ENCODE results near the gene MYDGF. TPM values are rescaled to one million over a fixed set of nuclear protein-coding genes. Genes with fewer than 3 reads are reported as not detected.
"Not testable (repeated sequence)": the region's sequence is repeated elsewhere in the genome, so short reads cannot be mapped to it uniquely, and the experiment has no call there.

Gene MYDGF
- total RNA-seq, 1 experiment from 2014 or later = 81.2 TPM

DNA sequence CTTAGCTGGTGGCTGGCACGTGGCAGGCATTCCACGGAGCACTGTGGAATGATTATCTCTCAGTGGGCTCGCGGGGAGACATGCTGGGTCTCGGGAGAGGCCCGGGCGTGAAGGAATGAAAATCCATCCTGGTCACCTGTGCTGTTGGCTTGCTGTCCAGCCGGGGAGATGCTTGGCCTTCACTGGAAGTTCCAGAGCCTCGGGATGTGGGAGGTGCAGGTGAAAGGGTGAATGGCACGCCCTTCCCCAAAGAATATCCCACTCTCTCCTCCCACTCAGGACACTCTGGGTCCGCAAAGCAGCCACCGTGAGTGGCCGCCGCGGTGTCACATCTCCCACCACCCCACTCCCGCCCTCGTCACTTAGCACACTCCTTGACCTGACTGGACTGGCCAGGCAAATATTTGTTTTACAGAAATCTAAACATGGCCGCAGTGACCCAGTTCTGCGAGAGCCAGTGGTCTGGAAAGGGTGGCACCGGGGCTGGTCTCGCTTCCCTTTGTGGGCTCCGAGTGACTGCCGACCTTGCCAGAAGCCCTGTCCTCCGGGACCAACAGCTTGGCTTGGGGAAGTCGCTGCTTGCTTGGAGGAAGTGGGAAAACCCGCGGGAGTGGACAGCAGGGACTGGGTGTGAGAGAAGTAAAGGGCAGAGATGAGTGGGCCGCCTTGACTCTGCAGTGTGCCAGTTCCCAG, 45.5 kb upstream of the MYDGF start:
- H3K9me3 Mint-ChIP-seq (ENCODE audit: low read depth, unreplicated experiment) = no peaks in the 10 kb centered on the region
- H3K36me3 Mint-ChIP-seq (ENCODE audit: insufficient read depth, unreplicated experiment) = peaks cover 55% of the 10 kb centered on the region
- peaks cover 11% of the 10 kb centered on the region for H3K4me1 Mint-ChIP-seq (ENCODE audit: low read depth, unreplicated experiment)
- no peak for DNase-seq
- BruUV-seq (replicated peaks) = no TSS peak
- no peak overlapping the region for H3K27ac Mint-ChIP-seq (ENCODE audit: unreplicated experiment)
- no peaks in the 10 kb centered on the region for H3K27me3 Mint-ChIP-seq (ENCODE audit: unreplicated experiment)
- H3K4me3 Mint-ChIP-seq (ENCODE audit: low read depth, unreplicated experiment) = no peak overlapping the region
- CTCF ChIA-PET = no interaction called here
- TF ChIP-seq, protein P1, sequence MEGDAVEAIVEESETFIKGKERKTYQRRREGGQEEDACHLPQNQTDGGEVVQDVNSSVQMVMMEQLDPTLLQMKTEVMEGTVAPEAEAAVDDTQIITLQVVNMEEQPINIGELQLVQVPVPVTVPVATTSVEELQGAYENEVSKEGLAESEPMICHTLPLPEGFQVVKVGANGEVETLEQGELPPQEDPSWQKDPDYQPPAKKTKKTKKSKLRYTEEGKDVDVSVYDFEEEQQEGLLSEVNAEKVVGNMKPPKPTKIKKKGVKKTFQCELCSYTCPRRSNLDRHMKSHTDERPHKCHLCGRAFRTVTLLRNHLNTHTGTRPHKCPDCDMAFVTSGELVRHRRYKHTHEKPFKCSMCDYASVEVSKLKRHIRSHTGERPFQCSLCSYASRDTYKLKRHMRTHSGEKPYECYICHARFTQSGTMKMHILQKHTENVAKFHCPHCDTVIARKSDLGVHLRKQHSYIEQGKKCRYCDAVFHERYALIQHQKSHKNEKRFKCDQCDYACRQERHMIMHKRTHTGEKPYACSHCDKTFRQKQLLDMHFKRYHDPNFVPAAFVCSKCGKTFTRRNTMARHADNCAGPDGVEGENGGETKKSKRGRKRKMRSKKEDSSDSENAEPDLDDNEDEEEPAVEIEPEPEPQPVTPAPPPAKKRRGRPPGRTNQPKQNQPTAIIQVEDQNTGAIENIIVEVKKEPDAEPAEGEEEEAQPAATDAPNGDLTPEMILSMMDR (IDR thresholded peaks at IDR 0.05; ENCODE audit: unreplicated experiment) = no peak
- intact Hi-C loops (cut with micrococcal nuclease; ENCODE audit: unreplicated experiment) = no loop called here

DNA sequence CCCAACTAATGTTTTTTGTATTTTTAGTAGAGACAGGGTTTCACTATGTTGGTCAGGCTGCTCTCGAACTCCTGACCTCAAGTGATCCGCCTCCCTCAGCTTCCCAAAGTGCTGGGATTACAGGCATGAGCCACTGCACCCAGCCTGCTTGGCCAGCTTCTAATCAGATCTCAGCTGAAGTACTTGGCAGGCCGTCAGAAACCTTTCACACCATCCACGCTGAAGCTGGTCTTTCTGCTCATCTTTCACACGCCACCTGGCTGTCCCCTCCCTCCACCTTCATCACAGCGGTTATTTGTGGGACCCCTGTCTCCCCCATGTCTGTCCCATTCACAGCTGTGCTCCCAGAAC, 45.0 kb upstream of the MYDGF start:
- Mint-ChIP-seq H3K27ac (ENCODE audit: unreplicated experiment) (peak overlapping the region; percentile 61), H3K4me1 (ENCODE audit: low read depth, unreplicated experiment) (peaks cover 11% of the 10 kb centered on the region), H3K36me3 (ENCODE audit: insufficient read depth, unreplicated experiment) (peaks cover 55% of the 10 kb centered on the region)
- CTCF ChIA-PET; intact Hi-C loops (cut with micrococcal nuclease; ENCODE audit: unreplicated experiment); BruUV-seq (replicated peaks); DNase-seq; H3K4me3 Mint-ChIP-seq (ENCODE audit: low read depth, unreplicated experiment); H3K9me3 Mint-ChIP-seq (ENCODE audit: low read depth, unreplicated experiment); H3K27me3 Mint-ChIP-seq (ENCODE audit: unreplicated experiment): not testable (repeated sequence)

DNA sequence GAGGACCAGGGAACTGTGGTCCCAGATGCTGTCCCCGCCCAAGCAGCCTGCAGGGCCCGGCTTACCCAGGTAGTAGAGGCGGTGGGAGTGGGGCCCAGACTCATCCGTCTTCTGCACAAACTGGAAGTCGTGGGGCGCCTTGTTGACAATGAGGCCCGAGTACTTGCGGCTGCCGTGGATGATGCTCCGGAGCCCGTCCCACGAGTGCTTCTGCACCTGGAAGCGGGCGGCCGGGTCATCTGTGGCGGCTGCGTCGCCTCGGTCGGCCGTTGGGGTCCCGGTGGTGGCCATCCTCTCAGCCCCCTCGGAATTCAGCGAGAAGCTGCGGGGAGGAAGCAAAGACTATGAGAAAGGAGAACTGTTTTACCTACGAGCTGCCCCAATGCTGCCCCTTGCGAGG, 43.9 kb upstream of the MYDGF start:
- no peak overlapping the region for H3K4me3 Mint-ChIP-seq (ENCODE audit: low read depth, unreplicated experiment)
- intact Hi-C loops (cut with micrococcal nuclease; ENCODE audit: unreplicated experiment) = no loop called here
- peaks cover 11% of the 10 kb centered on the region for H3K4me1 Mint-ChIP-seq (ENCODE audit: low read depth, unreplicated experiment)
- peak overlapping the region; percentile 61 for H3K27ac Mint-ChIP-seq (ENCODE audit: unreplicated experiment)
- DNase-seq = no peak
- CTCF ChIA-PET = interaction anchor here (0.6 kb wide), 1 partner anchor 882 kb away, joined by 3 read pairs; no protein-coding TSS in a partner anchor
- BruUV-seq (replicated peaks) = no TSS peak
- H3K9me3 Mint-ChIP-seq (ENCODE audit: low read depth, unreplicated experiment) = no peaks in the 10 kb centered on the region
- TF ChIP-seq, protein P1 (IDR thresholded peaks at IDR 0.05; ENCODE audit: unreplicated experiment) = no peak
- H3K27me3 Mint-ChIP-seq (ENCODE audit: unreplicated experiment) = no peaks in the 10 kb centered on the region
- peaks cover 60% of the 10 kb centered on the region for H3K36me3 Mint-ChIP-seq (ENCODE audit: insufficient read depth, unreplicated experiment)

DNA sequence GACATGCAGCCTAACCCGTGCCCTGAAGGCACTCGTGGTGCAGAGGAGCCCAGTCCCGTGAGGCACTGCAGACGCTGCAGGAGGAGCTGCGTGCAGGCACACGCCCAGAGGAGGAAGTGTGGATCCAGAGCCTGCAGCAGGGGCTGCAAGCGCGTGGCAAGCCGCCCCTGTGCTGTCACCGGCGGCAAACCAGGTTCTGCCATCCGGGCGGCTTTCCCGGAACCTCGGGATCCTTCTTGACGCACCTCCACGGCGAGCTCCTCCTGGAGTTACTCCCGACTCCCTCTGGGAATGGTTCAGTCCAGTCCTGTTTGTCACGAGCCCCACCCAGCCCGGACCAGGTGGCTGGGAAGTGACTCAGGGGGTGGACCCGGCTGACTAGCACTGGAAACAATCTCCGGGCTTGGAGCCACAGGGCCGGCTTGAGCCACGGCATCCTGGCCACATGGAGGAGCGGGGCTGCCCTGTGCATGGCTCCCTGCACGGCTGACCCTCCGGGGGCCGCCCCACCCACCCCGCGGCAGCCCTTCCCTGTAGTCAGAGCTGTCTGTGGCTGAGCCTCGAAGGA, 43.3 kb upstream of the MYDGF start:
- Mint-ChIP-seq H3K27ac (ENCODE audit: unreplicated experiment) (peak overlapping the region; percentile 39), H3K27me3 (ENCODE audit: unreplicated experiment) (no peaks in the 10 kb centered on the region), H3K9me3 (ENCODE audit: low read depth, unreplicated experiment) (no peaks in the 10 kb centered on the region), H3K4me3 (ENCODE audit: low read depth, unreplicated experiment) (no peak overlapping the region), H3K4me1 (ENCODE audit: low read depth, unreplicated experiment) (peaks cover 11% of the 10 kb centered on the region), H3K36me3 (ENCODE audit: insufficient read depth, unreplicated experiment) (peaks cover 62% of the 10 kb centered on the region)
- CTCF ChIA-PET = interaction anchor here (0.6 kb wide), 2 partner anchors 829 to 882 kb away, joined by 3 read pairs; no protein-coding TSS in a partner anchor
- DNase-seq = peak; percentile 83
- no TSS peak for BruUV-seq (replicated peaks)
- TF ChIP-seq, protein P1 (IDR thresholded peaks at IDR 0.05; ENCODE audit: unreplicated experiment) = no peak
- intact Hi-C loops (cut with micrococcal nuclease; ENCODE audit: unreplicated experiment) = no loop called here

DNA sequence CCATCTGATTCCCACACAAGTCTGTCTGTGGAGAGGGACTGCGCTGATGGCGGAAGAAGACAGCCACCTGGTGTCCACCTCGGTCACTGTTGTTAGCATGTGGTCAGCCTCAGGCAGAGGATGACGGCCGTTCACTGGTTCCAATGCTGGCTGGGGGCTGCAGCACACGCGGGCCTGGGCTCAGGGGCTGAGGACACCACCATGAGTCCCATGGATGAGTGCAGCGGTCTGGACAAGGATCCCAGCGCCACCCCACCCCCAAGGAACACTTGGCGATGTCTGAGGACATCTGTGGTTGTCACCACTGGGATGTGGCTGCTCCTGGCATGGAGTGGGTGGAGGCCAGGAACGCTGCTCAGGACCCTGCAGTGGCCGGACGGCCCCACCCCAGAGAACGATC, 42.6 kb upstream of the MYDGF start:
- Mint-ChIP-seq H3K27ac (ENCODE audit: unreplicated experiment) (no peak overlapping the region), H3K36me3 (ENCODE audit: insufficient read depth, unreplicated experiment) (peaks cover 62% of the 10 kb centered on the region)

More for the DNA sequence above, 42.6 kb upstream of the MYDGF start:
- TF ChIP-seq, protein P1 (IDR thresholded peaks at IDR 0.05; ENCODE audit: unreplicated experiment) = no peak
- CTCF ChIA-PET = interaction anchor here (0.6 kb wide), 1 partner anchor 829 kb away, joined by 3 read pairs; no protein-coding TSS in a partner anchor
- no peaks in the 10 kb centered on the region for H3K9me3 Mint-ChIP-seq (ENCODE audit: low read depth, unreplicated experiment)
- no peak overlapping the region for H3K4me3 Mint-ChIP-seq (ENCODE audit: low read depth, unreplicated experiment)
- intact Hi-C loops (cut with micrococcal nuclease; ENCODE audit: unreplicated experiment) = no loop called here
- BruUV-seq (replicated peaks) = no TSS peak
- peaks cover 11% of the 10 kb centered on the region for H3K4me1 Mint-ChIP-seq (ENCODE audit: low read depth, unreplicated experiment)
- DNase-seq = no peak
- no peaks in the 10 kb centered on the region for H3K27me3 Mint-ChIP-seq (ENCODE audit: unreplicated experiment)
